ENCODE measurements around the gene OR52B6.

DNA sequence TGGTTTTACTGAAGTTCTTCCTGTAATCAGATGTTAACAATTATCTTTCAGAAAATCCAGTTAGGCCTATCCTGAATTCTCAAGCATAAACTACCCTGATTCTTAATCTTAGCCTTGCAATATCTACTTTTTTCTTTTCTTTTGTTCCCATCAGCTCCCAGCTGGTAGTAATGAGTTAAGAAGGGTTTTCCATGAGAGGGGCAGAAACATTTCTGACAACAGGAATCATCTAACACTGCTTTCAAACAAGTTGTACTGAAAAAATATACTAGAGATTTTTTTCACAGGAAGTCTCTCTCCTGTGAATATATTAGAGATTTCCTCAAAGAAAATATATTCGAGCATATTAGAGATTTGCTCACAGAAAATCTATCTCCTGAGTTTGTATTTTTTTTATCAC lies 12.5 kb downstream of the OR52B6 start:
- TF ChIP-seq, protein P1, sequence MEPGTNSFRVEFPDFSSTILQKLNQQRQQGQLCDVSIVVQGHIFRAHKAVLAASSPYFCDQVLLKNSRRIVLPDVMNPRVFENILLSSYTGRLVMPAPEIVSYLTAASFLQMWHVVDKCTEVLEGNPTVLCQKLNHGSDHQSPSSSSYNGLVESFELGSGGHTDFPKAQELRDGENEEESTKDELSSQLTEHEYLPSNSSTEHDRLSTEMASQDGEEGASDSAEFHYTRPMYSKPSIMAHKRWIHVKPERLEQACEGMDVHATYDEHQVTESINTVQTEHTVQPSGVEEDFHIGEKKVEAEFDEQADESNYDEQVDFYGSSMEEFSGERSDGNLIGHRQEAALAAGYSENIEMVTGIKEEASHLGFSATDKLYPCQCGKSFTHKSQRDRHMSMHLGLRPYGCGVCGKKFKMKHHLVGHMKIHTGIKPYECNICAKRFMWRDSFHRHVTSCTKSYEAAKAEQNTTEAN (CRISPR knock-in tag; IDR thresholded peaks at IDR 0.05) = no peak
- TF ChIP-seq, protein P2, sequence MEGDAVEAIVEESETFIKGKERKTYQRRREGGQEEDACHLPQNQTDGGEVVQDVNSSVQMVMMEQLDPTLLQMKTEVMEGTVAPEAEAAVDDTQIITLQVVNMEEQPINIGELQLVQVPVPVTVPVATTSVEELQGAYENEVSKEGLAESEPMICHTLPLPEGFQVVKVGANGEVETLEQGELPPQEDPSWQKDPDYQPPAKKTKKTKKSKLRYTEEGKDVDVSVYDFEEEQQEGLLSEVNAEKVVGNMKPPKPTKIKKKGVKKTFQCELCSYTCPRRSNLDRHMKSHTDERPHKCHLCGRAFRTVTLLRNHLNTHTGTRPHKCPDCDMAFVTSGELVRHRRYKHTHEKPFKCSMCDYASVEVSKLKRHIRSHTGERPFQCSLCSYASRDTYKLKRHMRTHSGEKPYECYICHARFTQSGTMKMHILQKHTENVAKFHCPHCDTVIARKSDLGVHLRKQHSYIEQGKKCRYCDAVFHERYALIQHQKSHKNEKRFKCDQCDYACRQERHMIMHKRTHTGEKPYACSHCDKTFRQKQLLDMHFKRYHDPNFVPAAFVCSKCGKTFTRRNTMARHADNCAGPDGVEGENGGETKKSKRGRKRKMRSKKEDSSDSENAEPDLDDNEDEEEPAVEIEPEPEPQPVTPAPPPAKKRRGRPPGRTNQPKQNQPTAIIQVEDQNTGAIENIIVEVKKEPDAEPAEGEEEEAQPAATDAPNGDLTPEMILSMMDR (IDR thresholded peaks at IDR 0.05) = no peak
- TF ChIP-seq, protein P3, sequence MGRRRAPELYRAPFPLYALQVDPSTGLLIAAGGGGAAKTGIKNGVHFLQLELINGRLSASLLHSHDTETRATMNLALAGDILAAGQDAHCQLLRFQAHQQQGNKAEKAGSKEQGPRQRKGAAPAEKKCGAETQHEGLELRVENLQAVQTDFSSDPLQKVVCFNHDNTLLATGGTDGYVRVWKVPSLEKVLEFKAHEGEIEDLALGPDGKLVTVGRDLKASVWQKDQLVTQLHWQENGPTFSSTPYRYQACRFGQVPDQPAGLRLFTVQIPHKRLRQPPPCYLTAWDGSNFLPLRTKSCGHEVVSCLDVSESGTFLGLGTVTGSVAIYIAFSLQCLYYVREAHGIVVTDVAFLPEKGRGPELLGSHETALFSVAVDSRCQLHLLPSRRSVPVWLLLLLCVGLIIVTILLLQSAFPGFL (CRISPR knock-in tag; IDR thresholded peaks at IDR 0.05; ENCODE audit: borderline replicate concordance) = no peak
- TF ChIP-seq, protein P4, sequence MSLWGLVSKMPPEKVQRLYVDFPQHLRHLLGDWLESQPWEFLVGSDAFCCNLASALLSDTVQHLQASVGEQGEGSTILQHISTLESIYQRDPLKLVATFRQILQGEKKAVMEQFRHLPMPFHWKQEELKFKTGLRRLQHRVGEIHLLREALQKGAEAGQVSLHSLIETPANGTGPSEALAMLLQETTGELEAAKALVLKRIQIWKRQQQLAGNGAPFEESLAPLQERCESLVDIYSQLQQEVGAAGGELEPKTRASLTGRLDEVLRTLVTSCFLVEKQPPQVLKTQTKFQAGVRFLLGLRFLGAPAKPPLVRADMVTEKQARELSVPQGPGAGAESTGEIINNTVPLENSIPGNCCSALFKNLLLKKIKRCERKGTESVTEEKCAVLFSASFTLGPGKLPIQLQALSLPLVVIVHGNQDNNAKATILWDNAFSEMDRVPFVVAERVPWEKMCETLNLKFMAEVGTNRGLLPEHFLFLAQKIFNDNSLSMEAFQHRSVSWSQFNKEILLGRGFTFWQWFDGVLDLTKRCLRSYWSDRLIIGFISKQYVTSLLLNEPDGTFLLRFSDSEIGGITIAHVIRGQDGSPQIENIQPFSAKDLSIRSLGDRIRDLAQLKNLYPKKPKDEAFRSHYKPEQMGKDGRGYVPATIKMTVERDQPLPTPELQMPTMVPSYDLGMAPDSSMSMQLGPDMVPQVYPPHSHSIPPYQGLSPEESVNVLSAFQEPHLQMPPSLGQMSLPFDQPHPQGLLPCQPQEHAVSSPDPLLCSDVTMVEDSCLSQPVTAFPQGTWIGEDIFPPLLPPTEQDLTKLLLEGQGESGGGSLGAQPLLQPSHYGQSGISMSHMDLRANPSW (CRISPR knock-in tag; conservative IDR thresholded peaks at IDR 0.05; ENCODE audit: low read depth) = no peak
- TF ChIP-seq CREM (CRISPR knock-in tag; IDR thresholded peaks at IDR 0.05) (no peak), PRRX2 (CRISPR knock-in tag; IDR thresholded peaks at IDR 0.05) (no peak), ZBTB21 (CRISPR knock-in tag; IDR thresholded peaks at IDR 0.05; ENCODE audit: borderline replicate concordance) (no peak), NFATC4 (CRISPR knock-in tag; IDR thresholded peaks at IDR 0.05) (no peak), TP53 (CRISPR knock-in tag; IDR thresholded peaks at IDR 0.05) (no peak), ELF4 (CRISPR knock-in tag; IDR thresholded peaks at IDR 0.05; ENCODE audit: low read depth) (no peak)
- TF ChIP-seq, protein P5, sequence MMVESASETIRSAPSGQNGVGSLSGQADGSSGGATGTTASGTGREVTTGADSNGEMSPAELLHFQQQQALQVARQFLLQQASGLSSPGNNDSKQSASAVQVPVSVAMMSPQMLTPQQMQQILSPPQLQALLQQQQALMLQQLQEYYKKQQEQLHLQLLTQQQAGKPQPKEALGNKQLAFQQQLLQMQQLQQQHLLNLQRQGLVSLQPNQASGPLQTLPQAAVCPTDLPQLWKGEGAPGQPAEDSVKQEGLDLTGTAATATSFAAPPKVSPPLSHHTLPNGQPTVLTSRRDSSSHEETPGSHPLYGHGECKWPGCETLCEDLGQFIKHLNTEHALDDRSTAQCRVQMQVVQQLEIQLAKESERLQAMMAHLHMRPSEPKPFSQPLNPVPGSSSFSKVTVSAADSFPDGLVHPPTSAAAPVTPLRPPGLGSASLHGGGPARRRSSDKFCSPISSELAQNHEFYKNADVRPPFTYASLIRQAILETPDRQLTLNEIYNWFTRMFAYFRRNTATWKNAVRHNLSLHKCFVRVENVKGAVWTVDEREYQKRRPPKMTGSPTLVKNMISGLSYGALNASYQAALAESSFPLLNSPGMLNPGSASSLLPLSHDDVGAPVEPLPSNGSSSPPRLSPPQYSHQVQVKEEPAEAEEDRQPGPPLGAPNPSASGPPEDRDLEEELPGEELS (CRISPR knock-in tag; IDR thresholded peaks at IDR 0.05) = no peak
